HFFc6 (cell line): ENCODE data around the gene GPAT3. TPM values are rescaled to one million over a fixed set of nuclear protein-coding genes. Genes with fewer than 3 reads are reported as not detected.
"Not testable (repeated sequence)": the region's sequence is repeated elsewhere in the genome, so short reads cannot be mapped to it uniquely, and the experiment has no call there.

Experiments
- DNase-seq: peaks from one replicate; pipeline ENCODE4 v3.0.0-alpha.2; 2018
- H3K27ac Mint-ChIP-seq: 2 replicates; pipeline ENCODE4 v1.8.0; 2020; ENCODE audit warnings: mild to moderate bottlenecking, mixed read lengths
- H3K27me3 Mint-ChIP-seq: 2 replicates; pipeline ENCODE4 v1.8.0; 2021; ENCODE audit warnings: mild to moderate bottlenecking, moderate library complexity, mixed read lengths; ENCODE audit not compliant: insufficient read depth
- H3K36me3 Mint-ChIP-seq: 2 replicates; pipeline ENCODE4 v1.8.0; 2021; ENCODE audit warnings: low read depth, mixed read lengths
- H3K4me1 Mint-ChIP-seq: 2 replicates; pipeline ENCODE4 v1.8.0; 2020; ENCODE audit warnings: low read depth, mixed read lengths
- H3K4me3 Mint-ChIP-seq: 2 replicates; pipeline ENCODE4 v1.8.0; 2020; ENCODE audit warnings: mild to moderate bottlenecking, moderate library complexity, mixed read lengths
- H3K9me3 Mint-ChIP-seq: 2 replicates; pipeline ENCODE4 v1.8.0; 2020; ENCODE audit warnings: mild to moderate bottlenecking, mixed read lengths
- total RNA-seq, 6 experiments: library from RNA; stranded (reverse); fragmentation: NEBNext Ultra II Directional; extraction: Animal tissue kit (Norgen Biotek cat#: 25700); gene quantifications; 2 replicates in 1 of 6; 3 replicates in 5 of 6; pipeline ENCODE4 v1.2.3, GENCODE V29; 2021
- TF ChIP-seq, protein P1 (sequence below): fragments of 200-600 bp; sonication (generic); IDR thresholded peaks from 2 replicates; pipeline ENCODE4 v1.5.0; 2021; ENCODE audit warnings: antibody characterized with exemption, mild to moderate bottlenecking

Gene GPAT3
- total RNA-seq, 6 experiments from 2014 or later: 0.51 to 1.8 (median 0.79) TPM

DNA sequence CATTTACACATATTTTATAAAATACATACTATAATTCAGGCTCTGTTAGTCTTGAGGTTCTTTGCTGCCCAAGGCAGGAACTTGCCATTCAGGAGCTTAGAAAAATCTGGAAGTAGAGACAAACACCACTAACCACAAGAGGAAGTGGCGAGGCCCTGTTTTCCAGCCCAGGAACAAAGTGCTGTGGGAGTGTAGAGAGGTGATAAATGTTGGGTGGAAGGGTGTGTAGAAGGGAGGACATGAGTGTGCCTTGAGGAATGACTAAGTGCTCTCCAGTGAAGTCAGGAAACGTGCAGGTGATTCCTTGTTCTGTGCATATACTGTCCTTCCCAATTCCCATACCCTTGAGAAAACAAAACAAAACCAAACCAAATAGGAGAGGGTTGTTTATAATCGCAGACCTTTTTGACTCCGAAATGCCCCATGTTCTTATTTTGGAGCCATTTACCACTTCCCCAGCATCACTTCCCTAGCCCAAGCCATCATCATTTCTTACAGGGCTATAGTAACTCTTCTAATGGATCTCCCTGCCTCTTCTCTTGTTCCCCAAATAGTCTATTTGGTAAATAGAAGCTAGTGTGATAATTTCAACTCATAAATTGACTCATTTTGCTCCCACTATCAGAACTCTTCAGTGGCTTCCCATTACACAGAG is 83.2 kb downstream of the GPAT3 start:
- H3K9me3 Mint-ChIP-seq: peaks cover 21% of the 10 kb centered on the region
- TF ChIP-seq, protein P1, sequence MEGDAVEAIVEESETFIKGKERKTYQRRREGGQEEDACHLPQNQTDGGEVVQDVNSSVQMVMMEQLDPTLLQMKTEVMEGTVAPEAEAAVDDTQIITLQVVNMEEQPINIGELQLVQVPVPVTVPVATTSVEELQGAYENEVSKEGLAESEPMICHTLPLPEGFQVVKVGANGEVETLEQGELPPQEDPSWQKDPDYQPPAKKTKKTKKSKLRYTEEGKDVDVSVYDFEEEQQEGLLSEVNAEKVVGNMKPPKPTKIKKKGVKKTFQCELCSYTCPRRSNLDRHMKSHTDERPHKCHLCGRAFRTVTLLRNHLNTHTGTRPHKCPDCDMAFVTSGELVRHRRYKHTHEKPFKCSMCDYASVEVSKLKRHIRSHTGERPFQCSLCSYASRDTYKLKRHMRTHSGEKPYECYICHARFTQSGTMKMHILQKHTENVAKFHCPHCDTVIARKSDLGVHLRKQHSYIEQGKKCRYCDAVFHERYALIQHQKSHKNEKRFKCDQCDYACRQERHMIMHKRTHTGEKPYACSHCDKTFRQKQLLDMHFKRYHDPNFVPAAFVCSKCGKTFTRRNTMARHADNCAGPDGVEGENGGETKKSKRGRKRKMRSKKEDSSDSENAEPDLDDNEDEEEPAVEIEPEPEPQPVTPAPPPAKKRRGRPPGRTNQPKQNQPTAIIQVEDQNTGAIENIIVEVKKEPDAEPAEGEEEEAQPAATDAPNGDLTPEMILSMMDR: no peak
- peaks cover 42% of the 10 kb centered on the region for H3K4me1 Mint-ChIP-seq
- DNase-seq: peak; percentile 21
- H3K27me3 Mint-ChIP-seq: peaks cover 3% of the 10 kb centered on the region; the same call in 1 of the 2 replicates
- H3K27ac Mint-ChIP-seq: peak overlapping the region; percentile 73
- H3K36me3 Mint-ChIP-seq: peaks cover 21% of the 10 kb centered on the region
- H3K4me3 Mint-ChIP-seq: peak overlapping the region; percentile 57

DNA sequence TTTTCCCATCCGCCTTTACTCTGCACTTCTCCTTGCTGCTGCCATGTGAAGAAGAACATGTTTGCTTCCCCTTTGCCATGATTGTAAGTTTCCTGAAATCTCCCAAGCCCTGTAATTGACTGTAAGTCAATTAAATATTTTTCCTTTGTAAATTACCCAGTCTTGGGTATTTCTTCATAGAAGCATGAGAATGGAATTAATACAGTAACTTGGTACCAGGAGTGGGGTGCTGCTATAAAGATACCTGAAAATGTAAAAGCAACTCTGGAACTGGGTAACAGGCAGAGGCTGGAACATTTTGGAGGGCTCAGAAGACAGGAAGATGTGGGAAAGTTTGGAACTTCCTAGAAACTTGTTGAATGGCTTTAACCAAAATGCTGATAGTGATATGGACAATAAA is 86.2 kb downstream of the GPAT3 start:
- Mint-ChIP-seq H3K4me1 (peaks cover 40% of the 10 kb centered on the region), H3K9me3 (peaks cover 17% of the 10 kb centered on the region), H3K27me3 (peaks cover 10% of the 10 kb centered on the region), H3K36me3 (peaks cover 18% of the 10 kb centered on the region)
- not testable (repeated sequence) for DNase-seq, H3K27ac Mint-ChIP-seq, H3K4me3 Mint-ChIP-seq

DNA sequence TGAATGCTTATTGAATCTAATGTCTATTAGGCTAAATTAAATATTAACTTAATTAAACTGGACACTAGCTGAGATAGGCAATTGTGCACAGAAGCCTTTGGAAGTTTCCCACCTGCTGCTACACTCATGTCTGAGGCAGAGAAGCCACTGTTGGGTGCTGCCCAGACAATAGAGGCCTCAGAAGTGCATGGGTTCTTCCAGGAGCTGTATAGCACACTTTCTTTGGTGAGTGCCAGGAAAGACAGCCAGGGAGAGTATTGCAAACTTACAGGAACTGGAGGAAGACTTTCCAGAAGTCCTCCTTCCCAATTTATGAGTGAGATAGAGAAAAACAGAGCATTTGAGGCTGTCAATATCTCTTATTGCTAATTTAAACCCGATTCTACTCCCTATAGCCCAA is 89.9 kb downstream of the GPAT3 start:
- no peak for DNase-seq
- Mint-ChIP-seq H3K9me3 (peaks cover 17% of the 10 kb centered on the region), H3K4me1 (peaks cover 16% of the 10 kb centered on the region), H3K4me3 (no peak overlapping the region), H3K36me3 (peaks cover 20% of the 10 kb centered on the region), H3K27ac (no peak overlapping the region), H3K27me3 (peaks cover 14% of the 10 kb centered on the region)
- TF ChIP-seq, protein P1: no peak

DNA sequence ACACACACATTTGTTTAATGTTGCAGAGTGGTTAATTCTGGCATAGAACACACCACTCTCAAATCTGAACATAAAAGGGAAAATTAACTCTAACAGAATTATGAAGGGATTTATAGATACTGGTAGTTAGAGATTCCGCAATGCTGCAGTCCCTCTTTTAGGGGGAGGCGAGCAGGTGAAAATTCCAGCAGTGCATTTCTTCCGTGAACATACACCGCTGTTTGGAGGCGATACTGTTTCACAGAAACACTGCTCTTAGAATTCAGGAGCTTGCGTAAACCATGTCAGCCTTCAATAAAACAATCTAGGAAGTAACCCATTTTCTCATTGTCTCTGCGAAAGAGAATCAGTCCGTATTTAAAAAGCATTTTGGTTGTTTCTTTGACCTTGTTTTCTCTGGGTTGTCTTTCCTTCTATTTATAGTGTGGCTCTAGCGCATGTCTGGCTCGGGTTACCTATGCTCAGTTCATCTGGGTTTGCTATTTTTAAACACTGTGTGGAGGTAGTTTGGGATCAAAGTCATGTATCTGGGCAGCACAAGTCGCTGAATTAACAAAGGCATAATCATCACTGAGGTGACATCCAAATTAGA is 90.4 kb downstream of the GPAT3 start:
- peaks cover 18% of the 10 kb centered on the region for H3K4me1 Mint-ChIP-seq
- H3K27me3 Mint-ChIP-seq: peaks cover 14% of the 10 kb centered on the region
- peaks cover 17% of the 10 kb centered on the region for H3K36me3 Mint-ChIP-seq
- no peak for DNase-seq
- H3K9me3 Mint-ChIP-seq: peaks cover 17% of the 10 kb centered on the region
- no peak overlapping the region for H3K27ac Mint-ChIP-seq
- TF ChIP-seq, protein P1: no peak
- no peak overlapping the region for H3K4me3 Mint-ChIP-seq

DNA sequence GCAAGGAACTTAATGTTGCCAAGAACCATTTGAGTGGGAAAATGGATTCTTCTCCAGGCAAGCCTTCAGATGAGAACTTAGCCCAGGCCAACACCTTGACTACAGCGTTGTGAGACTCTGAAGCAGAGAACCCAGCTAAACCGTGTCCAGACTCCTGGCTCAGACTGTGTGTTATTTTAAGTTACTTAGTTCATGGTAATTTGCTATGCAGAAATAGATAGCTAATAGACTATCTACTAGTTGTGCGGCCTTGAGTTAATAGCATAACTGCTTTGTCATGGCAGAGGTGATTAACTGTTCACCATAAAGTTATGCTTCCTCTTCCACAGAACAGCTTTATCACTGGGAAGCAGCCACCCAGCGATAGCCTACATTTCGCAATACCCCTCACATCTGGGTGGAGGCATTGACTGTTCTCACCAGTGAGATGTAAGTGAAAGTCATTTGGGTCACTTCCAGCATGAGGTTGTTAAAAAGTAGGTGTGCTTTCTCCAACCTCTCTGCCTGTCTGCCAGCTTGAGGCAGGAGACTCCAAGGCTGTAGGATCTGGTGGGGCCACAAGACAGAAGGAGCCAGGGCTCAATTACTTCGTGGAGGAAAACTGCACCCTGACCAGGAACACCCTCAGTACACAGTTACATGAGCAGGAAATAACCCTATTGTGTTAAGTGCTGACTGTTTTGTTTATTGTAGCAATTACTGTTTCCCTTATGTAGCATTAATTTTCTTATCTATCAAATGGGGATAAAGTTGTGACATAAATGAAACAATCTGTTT is 94.2 kb downstream of the GPAT3 start:
- Mint-ChIP-seq H3K4me1 (peaks cover 22% of the 10 kb centered on the region), H3K27me3 (peaks cover 7% of the 10 kb centered on the region)
- TF ChIP-seq, protein P1: no peak

More for the DNA sequence above, 94.2 kb downstream of the GPAT3 start:
- no peak overlapping the region for H3K4me3 Mint-ChIP-seq
- H3K9me3 Mint-ChIP-seq: no peaks in the 10 kb centered on the region; the same call in 1 of the 2 replicates
- peak overlapping the region; percentile 36; the same call in 1 of the 2 replicates for H3K27ac Mint-ChIP-seq
- peak; percentile 13 for DNase-seq
- H3K36me3 Mint-ChIP-seq: peaks cover 4% of the 10 kb centered on the region; the same call in 1 of the 2 replicates
